H1 (cell line): Measurements from ENCODE around the gene ANKRD29. TPM values are rescaled to one million over a fixed set of nuclear protein-coding genes. Genes with fewer than 3 reads are reported as not detected.

ENCODE experiments used
- CTCF ChIA-PET: fragments of 300-600 bp; sonication (Branson Sonifier 250); formaldehyde crosslinking; loops from one replicate; lab custom pipeline; 2021; ENCODE audit not compliant: partially characterized antibody; lab: Charles Lee
- POLR2A ChIA-PET: fragments of 300-600 bp; sonication (Branson Sonifier 250); formaldehyde crosslinking; loops from one replicate; lab custom pipeline; 2021; ENCODE audit warnings: inconsistent platforms; ENCODE audit not compliant: partially characterized antibody; lab: Charles Lee
- DNase-seq, 2 experiments: peaks; one replicate each; pipeline versions ENCODE4 v3.0.0 to v3.0.0-alpha.2; 2010 to 2022; ENCODE audit warnings: low spot score in 2 of 2, low read depth in 1 of 2, mixed read lengths in 1 of 2
- FAIRE-seq: peaks from 2 replicates; lab custom pipeline; 2011; peaks lifted over from hg19 to GRCh38; lab: Jason Lieb, UNC
- H2AFZ ChIP-seq: 2 replicates; pipeline ENCODE4 v1.8.1; 2012; ENCODE audit warnings: low read length, inconsistent platforms
- H2AK5ac ChIP-seq: 2 replicates; pipeline ENCODE4 v1.6.1; 2013; ENCODE audit warnings: low read depth, low read length
- H2BK120ac ChIP-seq: replicated peaks from 2 replicates; pipeline ENCODE3; 2013; ENCODE audit warnings: low read depth, low read length, inconsistent platforms
- H2BK12ac ChIP-seq: 2 replicates; pipeline ENCODE4 v1.6.1; 2013; ENCODE audit warnings: low read depth, low read length
- H2BK15ac ChIP-seq: 2 replicates; pipeline ENCODE4 v1.6.1; 2013; ENCODE audit warnings: low read length
- H2BK20ac ChIP-seq: 2 replicates; pipeline ENCODE4 v1.6.1; 2013; ENCODE audit warnings: low read length
- H2BK5ac ChIP-seq: 2 replicates; pipeline ENCODE4 v1.6.1; 2013; ENCODE audit warnings: low read depth, low read length
- H3K14ac ChIP-seq: 2 replicates; pipeline ENCODE4 v1.6.1; 2013; ENCODE audit warnings: inconsistent platforms; ENCODE audit not compliant: insufficient read length
- H3K18ac ChIP-seq: 2 replicates; pipeline ENCODE4 v1.6.1; 2013; ENCODE audit warnings: low read length; ENCODE audit errors: extremely low read depth
- H3K23ac ChIP-seq: 2 replicates; pipeline ENCODE4 v1.6.1; 2013; ENCODE audit warnings: inconsistent platforms; ENCODE audit not compliant: insufficient read length
- H3K23me2 ChIP-seq: 2 replicates; pipeline ENCODE4 v1.6.1; 2013; ENCODE audit warnings: low read depth, low read length
- H3K27ac ChIP-seq: 2 replicates; pipeline ENCODE4 v1.6.1; 2011; ENCODE audit warnings: low read depth, low read length, inconsistent platforms
- H3K27me3 ChIP-seq, 4 experiments: replicated peaks in 1 of 4; 1 replicate in 1 of 4; 2 replicates in 3 of 4; pipeline versions ENCODE4 v1.6.1 to v1.8.1; 2011 to 2013; ENCODE audit warnings: low read length in 3 of 4, mild to moderate bottlenecking in 3 of 4, inconsistent platforms in 2 of 4, mixed read lengths in 2 of 4, moderate library complexity in 1 of 4; ENCODE audit not compliant: control insufficient read depth in 3 of 4, insufficient read depth in 3 of 4; ENCODE audit errors: extremely low read depth in 1 of 4
- H3K36me3 ChIP-seq, 4 experiments: 2 replicates each; pipeline versions ENCODE4 v1.6.1 to v1.8.1; 2011 to 2013; ENCODE audit warnings: mild to moderate bottlenecking in 4 of 4, low read length in 3 of 4, moderate library complexity in 2 of 4, control low read depth in 1 of 4, inconsistent platforms in 1 of 4; ENCODE audit not compliant: insufficient read depth in 4 of 4, control insufficient read depth in 2 of 4
- H3K4ac ChIP-seq: replicated peaks from 2 replicates; pipeline ENCODE3; 2013; ENCODE audit warnings: low read length, low read depth, mixed read lengths, inconsistent platforms; ENCODE audit not compliant: insufficient read length
- H3K4me1 ChIP-seq, 4 experiments: replicated peaks in 1 of 4; 1 replicate in 1 of 4; 2 replicates in 3 of 4; pipeline versions ENCODE4 v1.6.1 to v1.8.1; 2011 to 2013; ENCODE audit warnings: low read length in 3 of 4, inconsistent platforms in 2 of 4, mixed read lengths in 1 of 4; ENCODE audit not compliant: insufficient read depth in 4 of 4, control insufficient read depth in 3 of 4
- H3K4me2 ChIP-seq, 2 experiments: 2 replicates each; pipeline versions ENCODE4 v1.6.1 to v1.8.1; 2011 to 2013; ENCODE audit warnings: low read depth in 2 of 2, low read length in 2 of 2, control low read depth in 1 of 2, inconsistent platforms in 1 of 2, mild to moderate bottlenecking in 1 of 2; ENCODE audit not compliant: insufficient read depth in 1 of 2
- H3K4me3 ChIP-seq, 4 experiments: fragments of 200-600, 300-600 bp in 1 of 4; sonication (generic), shearing (Covaris generic), sonication (Bioruptor Twin) in 1 of 4; 2 replicates each; pipeline versions ENCODE4 v1.5.1 to v1.8.1; 2011 to 2016; ENCODE audit warnings: low read length in 4 of 4, low read depth in 3 of 4, control low read depth in 2 of 4, inconsistent platforms in 2 of 4, mild to moderate bottlenecking in 2 of 4, mixed read lengths in 1 of 4, moderate library complexity in 1 of 4; ENCODE audit not compliant: insufficient read depth in 2 of 4; ENCODE audit errors: extremely low read depth in 1 of 4
- H3K56ac ChIP-seq: replicated peaks from 2 replicates; pipeline ENCODE3; 2013; ENCODE audit warnings: low read depth, mild to moderate bottlenecking, mixed read lengths, low read length, inconsistent platforms; ENCODE audit not compliant: insufficient read length
- H3K79me1 ChIP-seq: 2 replicates; pipeline ENCODE4 v1.6.1; 2013; ENCODE audit warnings: low read depth, low read length, control low read depth
- H3K79me2 ChIP-seq, 2 experiments: 2 replicates each; pipeline versions ENCODE4 v1.6.1 to v1.8.1; 2012 to 2013; ENCODE audit warnings: low read length in 2 of 2, mild to moderate bottlenecking in 2 of 2, inconsistent platforms in 1 of 2; ENCODE audit not compliant: insufficient read depth in 2 of 2, control insufficient read depth in 1 of 2
- H3K9ac ChIP-seq, 4 experiments: replicated peaks in 1 of 4; 1 replicate in 1 of 4; 2 replicates in 3 of 4; pipeline versions ENCODE4 v1.6.1 to v1.8.1; 2011 to 2013; ENCODE audit warnings: low read depth in 3 of 4, low read length in 3 of 4, control low read depth in 2 of 4, mild to moderate bottlenecking in 2 of 4, moderate library complexity in 2 of 4, inconsistent platforms in 1 of 4; ENCODE audit errors: extremely low read depth in 1 of 4
- H3K9me3 ChIP-seq, 2 experiments: 2 replicates each; pipeline versions ENCODE4 v1.6.1 to v1.8.1; 2012 to 2013; ENCODE audit warnings: mild to moderate bottlenecking in 2 of 2, moderate library complexity in 2 of 2, control low read depth in 1 of 2, inconsistent platforms in 1 of 2, low read depth in 1 of 2, low read length in 1 of 2, mixed read lengths in 1 of 2; ENCODE audit not compliant: insufficient read depth in 2 of 2
- H4K20me1 ChIP-seq, 2 experiments: replicated peaks in 1 of 2; 2 replicates each; pipeline versions ENCODE3 to v1.8.1; 2011 to 2013; ENCODE audit warnings: inconsistent platforms in 2 of 2, low read length in 2 of 2, mild to moderate bottlenecking in 1 of 2; ENCODE audit not compliant: insufficient read depth in 2 of 2, control insufficient read depth in 1 of 2
- H4K5ac ChIP-seq: 2 replicates; pipeline ENCODE4 v1.6.1; 2013; ENCODE audit warnings: low read length, low read depth, mixed read lengths, inconsistent platforms; ENCODE audit not compliant: insufficient read length
- H4K8ac ChIP-seq: 2 replicates; pipeline ENCODE4 v1.8.0; 2013; ENCODE audit warnings: mild to moderate bottlenecking, moderate library complexity, low read length, inconsistent platforms; ENCODE audit not compliant: insufficient read depth; ENCODE audit errors: extremely low read depth
- H4K91ac ChIP-seq: replicated peaks from 2 replicates; pipeline ENCODE3; 2013; ENCODE audit warnings: low read length, mixed read lengths, inconsistent platforms; ENCODE audit not compliant: insufficient read length
- GABPA ChIP-seq: IDR thresholded peaks from 2 replicates; pipeline ENCODE4 v1.6.1; 2011; ENCODE audit warnings: mild to moderate bottlenecking, low read length, moderate library complexity, borderline replicate concordance; ENCODE audit not compliant: insufficient read depth
- POLR2A ChIP-seq, 2 experiments: IDR thresholded peaks; 1 replicate in 1 of 2; 2 replicates in 1 of 2; pipeline ENCODE4 v1.6.1; 2011; ENCODE audit warnings: low read depth in 2 of 2, low read length in 2 of 2, mild to moderate bottlenecking in 2 of 2; ENCODE audit errors: control extremely low read depth in 1 of 2
- RAD21 ChIP-seq, 2 experiments: IDR thresholded peaks in 1 of 2; conservative IDR thresholded peaks in 1 of 2; 2 replicates each; pipeline ENCODE4 v1.6.1; 2011; ENCODE audit warnings: low read depth in 2 of 2, low read length in 2 of 2, improper control_type of control experiment in 1 of 2, inconsistent platforms in 1 of 2, mild to moderate bottlenecking in 1 of 2, moderate library complexity in 1 of 2
- RNF2 ChIP-seq: fragments of 200-900, 300-1000 bp; sonication (generic); IDR thresholded peaks from 2 replicates; pipeline ENCODE4 v1.7.1; 2016; ENCODE audit warnings: borderline replicate concordance, low read depth, mild to moderate bottlenecking, antibody characterized with exemption, low read length; ENCODE audit not compliant: poor library complexity, severe bottlenecking; ENCODE audit errors: missing control alignments
- SIX5 ChIP-seq: IDR thresholded peaks from 2 replicates; pipeline ENCODE4 v1.6.1; 2011; ENCODE audit warnings: mild to moderate bottlenecking, low read depth, low read length
- WGBS, 2 experiments: shearing (Covaris generic) in 1 of 2; methylation state at CpG; one replicate each; pipeline versions ENCODE4 v1.1.6 to v1.1.7; 2013 to 2015; ENCODE audit warnings: low lambda C conversion rate in 2 of 2, mixed read lengths in 2 of 2, inconsistent platforms in 1 of 2, low coverage in 1 of 2, missing lambda C conversion rate in 1 of 2; ENCODE audit not compliant: insufficient replicate concordance in 2 of 2, insufficient coverage in 1 of 2, insufficient read length in 1 of 2; ENCODE audit errors: extremely low coverage in 1 of 2, missing lambda C conversion rate in 1 of 2; 5-methylcytosine and 5-hydroxymethylcytosine counted together
- polyA plus RNA-seq, 7 experiments: library from polyadenylated mRNA; depleted of rRNA in 3 of 7; stranded (reverse) in 5 of 7; unstranded in 2 of 7; fragments of >200 nt in 5 of 7; fragments of 200-250 nt in 2 of 7; gene quantifications; 1 replicate in 5 of 7; 2 replicates in 1 of 7; 4 replicates in 1 of 7; pipeline versions ENCODE4 v1.2.1 to v1.2.3, GENCODE V29; 2011 to 2013; ENCODE audit warnings: missing spikeins in 2 of 7, mixed read lengths in 2 of 7
- total RNA-seq: library from RNA; stranded (reverse); fragmentation: NEBNext Ultra II Directional; extraction: Animal tissue kit (Norgen Biotek cat#: 25700); gene quantifications from 2 replicates; pipeline ENCODE4 v1.2.1, GENCODE V29; 2021

ANKRD29 gene
- total and polyA plus RNA-seq, 2 of the 8 experiments (the other 6 are each of a cell fraction or from before 2014, with no cell fraction given): 3.0 to 7.3 TPM

GRCh38 chr18:23683155-23683554 lies 20.4 kb upstream of the ANKRD29 start:
- H2BK120ac ChIP-seq: no peak overlapping the region
- TF ChIP-seq RAD21 (IDR thresholded peaks at IDR 0.05 in 1 of 2, conservative IDR thresholded peaks at IDR 0.05 in 1 of 2; ENCODE audit: low read depth in 2 of 2, low read length in 2 of 2) (no peak), POLR2A (IDR thresholded peaks at IDR 0.05; ENCODE audit: control extremely low read depth in 1 of 2, low read depth in 2 of 2, low read length in 2 of 2) (no peak), RNF2 (no peak), SIX5 (no peak), GABPA (no peak)
- H3K4me3 ChIP-seq: no peak overlapping the region
- H3K4me1 ChIP-seq: no peaks in the 10 kb centered on the region
- no peaks in the 10 kb centered on the region for H3K23me2 ChIP-seq
- H4K20me1 ChIP-seq: no peaks in the 10 kb centered on the region
- no peak overlapping the region for H3K9ac ChIP-seq
- H3K27me3 ChIP-seq: peaks cover 0 to 6% (median 4%) of the 10 kb centered on the region in 4 experiments; a peak in 5 of 7 replicates
- no peak overlapping the region for H2AK5ac ChIP-seq
- FAIRE-seq (no peak), DNase-seq (no peak)
- H3K79me1 ChIP-seq: no peaks in the 10 kb centered on the region
- no peak overlapping the region for H3K23ac ChIP-seq
- H3K4me2 ChIP-seq: no peak overlapping the region
- no peaks in the 10 kb centered on the region for H3K36me3 ChIP-seq
- H3K27ac ChIP-seq: no peak overlapping the region
- H2BK12ac ChIP-seq: no peak overlapping the region
- WGBS, 2 experiments: 96% methylated on average over 3 of the region's 3 CpGs; no CpG with 5 or more reads in 1 of the 2 experiments
- H3K79me2 ChIP-seq: no peaks in the 10 kb centered on the region
- H2BK20ac ChIP-seq: no peak overlapping the region
- no peak overlapping the region for H4K91ac ChIP-seq
- H3K4ac ChIP-seq: no peak overlapping the region
- H2BK15ac ChIP-seq: no peak overlapping the region
- H4K5ac ChIP-seq: no peak overlapping the region
- no peak overlapping the region for H3K18ac ChIP-seq
- CTCF ChIA-PET: no interaction called here
- no peak overlapping the region for H4K8ac ChIP-seq
- H2BK5ac ChIP-seq: no peak overlapping the region
- POLR2A ChIA-PET: no interaction called here
- no peak overlapping the region for H3K56ac ChIP-seq
- no peaks in the 10 kb centered on the region for H3K9me3 ChIP-seq
- no peak overlapping the region for H2AFZ ChIP-seq
- H3K14ac ChIP-seq: no peak overlapping the region
